ENCODE results near the gene TEX22.
A peak's percentile ranks its signal among the peaks of the same experiment; 100 is the strongest.

The TEX22 gene

DNA sequence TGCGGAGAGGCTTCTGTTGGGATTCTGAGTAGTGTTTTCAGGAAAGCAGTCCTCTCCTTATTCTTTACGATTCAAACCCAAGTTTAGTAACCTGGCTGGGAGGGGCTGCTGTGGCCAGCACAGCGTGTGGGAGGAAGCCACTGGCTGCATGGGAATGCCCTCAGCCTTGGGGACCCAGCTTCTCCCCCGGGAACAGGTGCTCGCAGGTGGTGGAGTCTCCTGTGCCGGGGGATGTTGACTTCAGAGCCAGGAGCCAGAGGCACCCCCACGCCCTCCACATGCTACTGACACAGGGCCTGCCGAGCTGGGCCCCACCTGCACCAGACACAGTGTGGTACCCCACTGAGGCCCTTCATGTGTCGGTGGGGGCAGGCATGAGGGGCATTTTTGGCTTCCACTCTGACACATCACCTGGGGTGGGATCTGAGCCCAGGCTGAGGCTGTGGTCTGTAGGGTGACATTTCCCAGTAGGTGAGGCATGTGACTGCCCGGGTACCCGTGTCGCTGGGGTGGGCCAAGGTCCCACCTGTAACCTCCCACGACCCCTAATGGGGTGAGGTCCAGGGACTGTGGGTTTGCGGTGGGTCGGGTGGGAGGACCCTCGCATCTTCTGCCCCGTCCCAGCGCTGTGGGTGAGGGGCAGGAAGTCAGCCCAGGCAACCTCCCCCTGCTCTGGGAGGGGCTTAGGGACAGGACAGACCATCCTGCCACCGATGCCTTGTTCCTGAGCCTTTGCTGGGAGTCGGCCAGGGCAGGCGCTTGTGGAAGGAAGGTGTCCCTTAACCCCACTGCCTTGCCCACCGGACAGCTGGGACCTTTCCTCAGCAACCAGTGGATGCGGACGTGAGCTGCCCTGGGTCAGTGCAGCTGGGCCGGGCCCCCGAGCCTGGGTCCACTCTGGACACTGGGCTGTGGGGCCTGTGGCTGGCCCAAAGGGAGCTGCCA is 47.8 kb downstream of the TEX22 start:
- TF ChIP-seq, protein P1, sequence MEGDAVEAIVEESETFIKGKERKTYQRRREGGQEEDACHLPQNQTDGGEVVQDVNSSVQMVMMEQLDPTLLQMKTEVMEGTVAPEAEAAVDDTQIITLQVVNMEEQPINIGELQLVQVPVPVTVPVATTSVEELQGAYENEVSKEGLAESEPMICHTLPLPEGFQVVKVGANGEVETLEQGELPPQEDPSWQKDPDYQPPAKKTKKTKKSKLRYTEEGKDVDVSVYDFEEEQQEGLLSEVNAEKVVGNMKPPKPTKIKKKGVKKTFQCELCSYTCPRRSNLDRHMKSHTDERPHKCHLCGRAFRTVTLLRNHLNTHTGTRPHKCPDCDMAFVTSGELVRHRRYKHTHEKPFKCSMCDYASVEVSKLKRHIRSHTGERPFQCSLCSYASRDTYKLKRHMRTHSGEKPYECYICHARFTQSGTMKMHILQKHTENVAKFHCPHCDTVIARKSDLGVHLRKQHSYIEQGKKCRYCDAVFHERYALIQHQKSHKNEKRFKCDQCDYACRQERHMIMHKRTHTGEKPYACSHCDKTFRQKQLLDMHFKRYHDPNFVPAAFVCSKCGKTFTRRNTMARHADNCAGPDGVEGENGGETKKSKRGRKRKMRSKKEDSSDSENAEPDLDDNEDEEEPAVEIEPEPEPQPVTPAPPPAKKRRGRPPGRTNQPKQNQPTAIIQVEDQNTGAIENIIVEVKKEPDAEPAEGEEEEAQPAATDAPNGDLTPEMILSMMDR (IDR thresholded peaks at IDR 0.05; ENCODE audit: low read depth, low read length) = no peak
- H3K4me3 ChIP-seq (ENCODE audit: low read depth, low read length) = no peak overlapping the region

DNA sequence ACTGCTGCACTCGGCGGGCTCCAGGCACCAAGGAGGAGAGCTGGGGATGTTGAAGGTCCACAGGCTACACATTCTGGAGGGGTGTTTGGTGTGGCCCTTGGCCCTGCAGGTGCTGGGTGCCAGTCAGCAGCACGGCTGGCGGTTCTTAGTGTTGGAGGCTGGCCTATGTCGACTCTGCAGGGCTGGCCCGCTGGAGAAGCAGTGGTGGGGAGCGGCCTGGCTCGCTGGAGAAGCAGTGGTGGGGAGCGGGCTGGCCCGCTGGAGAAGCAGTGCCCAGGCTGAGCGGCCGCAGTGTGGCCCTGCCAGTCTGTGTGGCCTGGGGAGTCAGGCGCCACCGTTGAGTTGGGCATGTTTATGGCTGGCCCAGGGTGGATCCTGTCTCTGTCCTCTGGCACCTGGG is 48.6 kb downstream of the TEX22 start:
- no peak overlapping the region for H3K4me3 ChIP-seq (ENCODE audit: low read depth, low read length)
- TF ChIP-seq, protein P1 (IDR thresholded peaks at IDR 0.05; ENCODE audit: low read depth, low read length) = no peak

DNA sequence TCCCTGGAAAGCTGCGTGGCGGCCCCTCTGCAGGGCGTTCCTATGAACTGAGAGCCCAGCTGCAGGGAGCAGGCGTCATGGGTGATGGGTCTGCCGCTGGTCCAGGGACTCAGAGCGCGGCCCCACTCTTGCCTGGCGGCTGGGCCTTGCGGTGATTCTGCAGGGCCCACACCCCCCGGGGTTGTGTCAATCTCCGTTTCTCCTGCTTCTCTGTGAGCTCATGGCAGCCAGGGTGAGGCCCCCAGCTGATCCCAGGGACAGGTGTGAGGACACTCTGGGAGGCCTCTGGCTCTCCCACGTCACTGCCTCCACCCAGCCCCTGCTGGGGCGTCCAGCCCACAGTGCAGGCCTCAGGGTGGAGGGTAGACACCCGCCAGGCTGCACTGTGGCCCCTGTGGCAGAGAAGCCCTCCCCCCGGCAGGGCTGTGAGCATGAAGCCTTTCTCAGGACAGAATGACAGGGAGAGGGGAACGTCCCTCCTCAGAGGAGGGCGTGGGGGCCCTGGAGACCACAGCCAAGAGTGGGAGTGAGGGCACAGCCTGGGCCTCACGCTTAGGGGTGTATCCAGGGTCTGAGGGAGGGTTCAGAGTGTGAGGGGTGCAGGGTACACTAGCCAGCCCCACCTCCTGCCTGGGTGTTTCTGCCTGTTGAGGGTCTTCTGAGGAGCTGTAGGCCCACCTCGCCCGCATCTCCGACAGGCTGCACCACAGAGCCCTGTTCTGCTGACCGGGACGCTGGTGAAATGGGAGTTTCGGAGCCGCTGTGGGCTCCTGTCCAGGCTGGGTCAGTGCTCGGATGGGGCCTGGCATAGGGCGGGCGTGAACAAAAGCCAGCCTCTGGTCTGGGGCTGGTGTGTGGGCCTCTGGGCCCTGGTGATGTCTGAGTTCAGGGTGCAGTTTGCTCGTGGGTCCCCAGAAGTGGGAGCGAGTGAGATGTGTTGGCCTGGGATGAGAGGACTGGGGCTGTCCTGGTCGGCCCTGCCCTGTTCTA is 49.6 kb downstream of the TEX22 start:
- TF ChIP-seq, protein P1 (IDR thresholded peaks at IDR 0.05; ENCODE audit: low read depth, low read length) = no peak
- H3K4me3 ChIP-seq (ENCODE audit: low read depth, low read length) = no peak overlapping the region

DNA sequence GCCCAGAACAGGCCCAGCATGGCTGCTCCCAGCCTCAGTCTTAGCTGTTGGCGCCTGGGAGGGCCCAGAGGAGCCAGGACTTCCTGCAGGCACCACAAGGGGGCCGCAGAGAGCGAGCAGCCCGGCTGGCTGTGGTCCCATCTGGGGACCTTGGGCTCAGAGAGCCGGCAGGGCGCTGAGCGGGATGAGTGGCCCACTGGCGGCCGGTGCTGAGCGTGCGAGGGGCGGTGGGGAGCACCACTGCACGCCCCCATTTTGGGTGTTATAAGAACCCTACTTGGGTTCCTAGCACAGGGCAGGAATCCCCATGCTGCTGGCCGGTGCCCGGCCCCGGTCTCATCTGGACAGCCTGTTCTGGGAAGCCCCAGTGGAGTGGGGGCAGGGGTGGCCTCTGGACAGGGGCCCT is 50.4 kb downstream of the TEX22 start:
- no peak overlapping the region for H3K4me3 ChIP-seq (ENCODE audit: low read depth, low read length)
- TF ChIP-seq, protein P1 (IDR thresholded peaks at IDR 0.05; ENCODE audit: low read depth, low read length) = peak; percentile 84

DNA sequence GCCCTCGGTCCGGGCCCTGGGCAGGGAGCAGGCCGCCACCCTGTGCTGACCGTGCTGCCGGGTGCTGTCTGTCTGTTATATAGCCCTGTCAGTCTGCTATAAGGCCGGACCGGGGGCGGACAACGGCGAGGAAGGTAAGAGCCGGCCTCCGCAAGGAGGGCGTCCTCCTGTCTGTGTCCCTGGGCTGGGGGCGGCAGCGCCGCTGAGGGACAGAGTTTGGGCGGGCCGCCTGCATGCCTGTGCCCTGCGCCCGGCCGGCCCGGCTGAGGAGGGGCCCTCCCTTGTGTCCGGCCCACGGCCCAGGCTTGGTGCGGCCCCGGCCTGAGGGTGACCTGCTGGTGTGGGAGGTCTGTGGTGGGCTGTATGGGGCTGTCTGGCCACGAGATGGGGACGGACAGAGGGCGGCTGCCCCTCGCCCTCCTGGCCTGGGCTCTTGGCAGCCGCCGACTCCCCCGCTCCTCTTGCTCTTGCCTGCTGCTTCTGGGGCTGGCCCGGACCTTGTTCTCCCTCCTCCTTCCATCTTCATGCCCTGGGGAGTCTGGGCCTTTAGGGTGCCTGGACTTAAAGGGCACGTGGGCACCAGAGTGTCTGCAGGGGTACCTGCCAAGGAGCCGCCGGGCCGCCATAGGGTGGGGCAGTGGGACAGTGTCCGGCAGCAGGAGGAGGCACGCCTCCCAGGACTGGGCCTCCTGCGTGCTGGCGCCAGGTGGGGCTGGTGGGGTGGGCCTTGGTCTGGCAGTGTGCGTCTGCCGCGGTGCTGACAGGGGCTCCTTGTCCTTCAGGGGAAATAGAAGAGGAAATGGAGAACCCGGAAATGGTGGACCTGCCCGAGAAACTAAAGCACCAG is 51.2 kb downstream of the TEX22 start:
- H3K4me3 ChIP-seq (ENCODE audit: low read depth, low read length) = no peak overlapping the region
- TF ChIP-seq, protein P1 (IDR thresholded peaks at IDR 0.05; ENCODE audit: low read depth, low read length) = no peak

DNA sequence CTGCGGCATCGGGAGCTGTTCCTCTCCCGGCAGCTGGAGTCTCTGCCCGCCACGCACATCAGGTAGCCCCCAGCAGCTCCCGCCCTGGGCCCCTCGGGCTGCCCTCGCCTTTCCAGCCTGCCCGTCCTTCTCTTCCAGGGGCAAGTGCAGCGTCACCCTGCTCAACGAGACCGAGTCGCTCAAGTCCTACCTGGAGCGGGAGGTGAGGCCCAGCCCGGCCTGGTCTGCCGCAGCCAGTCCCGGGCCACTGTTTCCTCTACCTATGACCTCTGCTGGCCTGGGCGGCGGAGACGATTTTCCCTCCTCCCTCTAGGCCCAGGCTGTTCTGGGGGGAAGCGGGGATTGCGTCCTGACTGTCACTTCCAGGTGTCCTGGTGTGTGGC is 51.8 kb downstream of the TEX22 start:
- TF ChIP-seq, protein P1 (IDR thresholded peaks at IDR 0.05; ENCODE audit: low read depth, low read length) = no peak
- no peak overlapping the region for H3K4me3 ChIP-seq (ENCODE audit: low read depth, low read length)
